ENCODE results near the gene MFAP4. TPM values are rescaled to one million over a fixed set of nuclear protein-coding genes. Genes with fewer than 3 reads are reported as not detected.

Gene MFAP4
- total RNA-seq, 1 experiment from 2014 or later = 4.0 TPM

DNA sequence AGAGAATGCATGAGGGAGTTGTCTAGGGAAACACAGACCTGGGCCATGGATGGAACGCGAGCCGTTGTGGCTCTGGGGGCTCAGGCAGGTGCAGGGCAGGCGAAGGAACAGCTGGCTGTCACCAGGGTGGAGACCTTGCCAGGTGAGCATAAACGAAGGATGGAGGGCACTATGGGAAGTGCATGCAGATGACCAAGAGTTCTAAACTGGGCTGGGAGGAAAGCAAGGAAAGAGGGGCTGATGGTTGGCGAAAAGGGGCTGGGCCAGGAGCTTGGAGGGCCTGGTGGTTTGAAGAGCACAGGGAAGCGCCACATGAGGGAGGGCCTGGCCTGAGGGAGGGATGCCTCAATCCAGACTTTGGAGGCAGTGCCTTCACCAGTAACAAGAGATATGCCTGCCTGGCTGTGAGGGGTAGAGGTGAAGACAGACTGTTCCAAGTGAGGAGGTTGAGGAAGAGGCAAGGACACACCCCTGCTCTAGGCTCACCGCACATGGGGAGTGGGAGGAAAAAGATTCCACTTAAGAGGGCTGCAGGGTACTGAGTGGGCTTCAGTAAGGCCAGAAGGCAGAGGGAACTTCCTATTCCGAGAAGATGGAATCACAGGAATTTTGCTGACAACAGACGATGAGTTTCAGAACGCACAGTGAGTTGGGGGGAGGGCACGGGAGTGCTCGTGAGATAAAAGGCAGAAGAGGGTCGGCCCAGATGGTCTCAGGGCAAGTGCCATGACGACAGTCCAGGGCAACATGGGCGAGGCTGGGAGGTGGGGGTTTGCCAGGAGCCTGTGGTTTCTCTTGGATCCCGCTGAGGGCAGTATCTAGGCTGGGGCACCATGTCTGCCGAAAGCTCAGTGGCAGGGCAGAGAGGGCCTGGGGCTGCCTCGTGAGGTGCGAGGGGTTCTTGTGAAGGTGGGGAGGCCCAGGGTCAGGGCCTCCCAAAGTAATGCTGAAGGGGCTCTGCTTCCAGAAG lies 45.1 kb downstream of the MFAP4 start:
- Mint-ChIP-seq H3K9me3 (no peaks in the 10 kb centered on the region), H3K27me3 (ENCODE audit: low read depth) (no peaks in the 10 kb centered on the region), H3K36me3 (peaks cover 3% of the 10 kb centered on the region; the same call in 1 of the 2 replicates), H3K4me1 (peaks cover 43% of the 10 kb centered on the region), H3K4me3 (no peak overlapping the region), H3K27ac (peak overlapping the region; percentile 22)
- TF ChIP-seq GRHL2 (CRISPR knock-in tag; IDR thresholded peaks at IDR 0.05; ENCODE audit: insufficient replicate concordance, severe bottlenecking) (no peak), ZNF396 (CRISPR knock-in tag; IDR thresholded peaks at IDR 0.05; ENCODE audit: borderline replicate concordance) (no peak), SMAD4 (CRISPR knock-in tag; IDR thresholded peaks at IDR 0.05) (no peak), ZNF423 (CRISPR knock-in tag; IDR thresholded peaks at IDR 0.05) (no peak), ZNF263 (CRISPR knock-in tag; IDR thresholded peaks at IDR 0.05; ENCODE audit: low read depth) (no peak), ZNF121 (CRISPR knock-in tag; IDR thresholded peaks at IDR 0.05) (no peak), MXD4 (CRISPR knock-in tag; IDR thresholded peaks at IDR 0.05; ENCODE audit: borderline replicate concordance) (no peak)
- TF ChIP-seq, protein P1, sequence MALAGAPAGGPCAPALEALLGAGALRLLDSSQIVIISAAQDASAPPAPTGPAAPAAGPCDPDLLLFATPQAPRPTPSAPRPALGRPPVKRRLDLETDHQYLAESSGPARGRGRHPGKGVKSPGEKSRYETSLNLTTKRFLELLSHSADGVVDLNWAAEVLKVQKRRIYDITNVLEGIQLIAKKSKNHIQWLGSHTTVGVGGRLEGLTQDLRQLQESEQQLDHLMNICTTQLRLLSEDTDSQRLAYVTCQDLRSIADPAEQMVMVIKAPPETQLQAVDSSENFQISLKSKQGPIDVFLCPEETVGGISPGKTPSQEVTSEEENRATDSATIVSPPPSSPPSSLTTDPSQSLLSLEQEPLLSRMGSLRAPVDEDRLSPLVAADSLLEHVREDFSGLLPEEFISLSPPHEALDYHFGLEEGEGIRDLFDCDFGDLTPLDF (CRISPR knock-in tag; IDR thresholded peaks at IDR 0.05) = no peak
- TF ChIP-seq, protein P2, sequence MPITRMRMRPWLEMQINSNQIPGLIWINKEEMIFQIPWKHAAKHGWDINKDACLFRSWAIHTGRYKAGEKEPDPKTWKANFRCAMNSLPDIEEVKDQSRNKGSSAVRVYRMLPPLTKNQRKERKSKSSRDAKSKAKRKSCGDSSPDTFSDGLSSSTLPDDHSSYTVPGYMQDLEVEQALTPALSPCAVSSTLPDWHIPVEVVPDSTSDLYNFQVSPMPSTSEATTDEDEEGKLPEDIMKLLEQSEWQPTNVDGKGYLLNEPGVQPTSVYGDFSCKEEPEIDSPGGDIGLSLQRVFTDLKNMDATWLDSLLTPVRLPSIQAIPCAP (CRISPR knock-in tag; IDR thresholded peaks at IDR 0.05) = no peak
- TF ChIP-seq, protein P3, sequence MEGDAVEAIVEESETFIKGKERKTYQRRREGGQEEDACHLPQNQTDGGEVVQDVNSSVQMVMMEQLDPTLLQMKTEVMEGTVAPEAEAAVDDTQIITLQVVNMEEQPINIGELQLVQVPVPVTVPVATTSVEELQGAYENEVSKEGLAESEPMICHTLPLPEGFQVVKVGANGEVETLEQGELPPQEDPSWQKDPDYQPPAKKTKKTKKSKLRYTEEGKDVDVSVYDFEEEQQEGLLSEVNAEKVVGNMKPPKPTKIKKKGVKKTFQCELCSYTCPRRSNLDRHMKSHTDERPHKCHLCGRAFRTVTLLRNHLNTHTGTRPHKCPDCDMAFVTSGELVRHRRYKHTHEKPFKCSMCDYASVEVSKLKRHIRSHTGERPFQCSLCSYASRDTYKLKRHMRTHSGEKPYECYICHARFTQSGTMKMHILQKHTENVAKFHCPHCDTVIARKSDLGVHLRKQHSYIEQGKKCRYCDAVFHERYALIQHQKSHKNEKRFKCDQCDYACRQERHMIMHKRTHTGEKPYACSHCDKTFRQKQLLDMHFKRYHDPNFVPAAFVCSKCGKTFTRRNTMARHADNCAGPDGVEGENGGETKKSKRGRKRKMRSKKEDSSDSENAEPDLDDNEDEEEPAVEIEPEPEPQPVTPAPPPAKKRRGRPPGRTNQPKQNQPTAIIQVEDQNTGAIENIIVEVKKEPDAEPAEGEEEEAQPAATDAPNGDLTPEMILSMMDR (IDR thresholded peaks at IDR 0.05) = no peak
- TF ChIP-seq, protein P4, sequence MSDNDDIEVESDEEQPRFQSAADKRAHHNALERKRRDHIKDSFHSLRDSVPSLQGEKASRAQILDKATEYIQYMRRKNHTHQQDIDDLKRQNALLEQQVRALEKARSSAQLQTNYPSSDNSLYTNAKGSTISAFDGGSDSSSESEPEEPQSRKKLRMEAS (CRISPR knock-in tag; IDR thresholded peaks at IDR 0.05) = no peak
- DNase-seq (ENCODE audit: low spot score) = peak; percentile 11
- ChIA-PET POLR2A (no interaction called here), CTCF (interaction anchor here (0.8 to 5.8 kb wide), 3 partner anchors 20 to 105 kb away, joined by 3 to 58 read pairs (median 4); partner anchors contain the start of gene B9D1)
- no peak for ATAC-seq

DNA sequence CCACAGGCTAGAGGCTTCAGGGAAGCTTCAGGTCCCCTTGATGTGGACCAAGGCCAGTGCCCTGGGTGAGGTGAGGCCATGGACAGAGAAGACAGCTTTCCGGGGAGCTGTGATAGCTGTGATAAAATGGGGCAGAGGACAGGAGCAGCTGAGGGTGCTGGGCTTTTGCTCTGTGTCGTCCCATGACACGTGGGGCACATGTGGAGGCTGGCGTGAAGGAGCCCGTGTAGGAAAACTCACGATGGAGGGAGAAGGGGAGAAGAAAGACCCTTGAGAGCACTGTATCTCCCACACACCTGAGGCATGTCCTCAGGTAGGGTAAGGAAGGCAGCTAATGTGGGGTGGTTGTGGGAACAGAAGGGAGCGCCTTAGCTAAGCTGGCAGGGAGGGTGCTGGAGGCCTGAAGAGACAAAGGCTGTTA lies 45.8 kb downstream of the MFAP4 start:
- POLR2A ChIA-PET = no interaction called here
- Mint-ChIP-seq H3K27me3 (ENCODE audit: low read depth) (no peaks in the 10 kb centered on the region), H3K9me3 (no peaks in the 10 kb centered on the region), H3K36me3 (peaks cover 3% of the 10 kb centered on the region; the same call in 1 of the 2 replicates), H3K4me1 (peaks cover 44% of the 10 kb centered on the region), H3K4me3 (no peak overlapping the region), H3K27ac (peak overlapping the region; percentile 22; the same call in 1 of the 2 replicates)
- ATAC-seq (no peak), DNase-seq (ENCODE audit: low spot score) (peak; percentile 7)
- CTCF ChIA-PET = interaction anchor here (0.8 to 5.8 kb wide), 2 partner anchors 20 to 22 kb away, joined by 4 to 58 read pairs; partner anchors contain the start of gene B9D1
- TF ChIP-seq ATF1 (CRISPR knock-in tag; IDR thresholded peaks at IDR 0.05) (no peak), TP53 (CRISPR knock-in tag; IDR thresholded peaks at IDR 0.05) (no peak), MXD4 (CRISPR knock-in tag; IDR thresholded peaks at IDR 0.05; ENCODE audit: borderline replicate concordance) (no peak), ZNF396 (CRISPR knock-in tag; IDR thresholded peaks at IDR 0.05; ENCODE audit: borderline replicate concordance) (no peak), ZNF138 (CRISPR knock-in tag; conservative IDR thresholded peaks at IDR 0.05) (no peak), PRRX2 (CRISPR knock-in tag; IDR thresholded peaks at IDR 0.05) (no peak), NR2C2 (CRISPR knock-in tag; IDR thresholded peaks at IDR 0.05) (no peak)
- TF ChIP-seq, protein P5, sequence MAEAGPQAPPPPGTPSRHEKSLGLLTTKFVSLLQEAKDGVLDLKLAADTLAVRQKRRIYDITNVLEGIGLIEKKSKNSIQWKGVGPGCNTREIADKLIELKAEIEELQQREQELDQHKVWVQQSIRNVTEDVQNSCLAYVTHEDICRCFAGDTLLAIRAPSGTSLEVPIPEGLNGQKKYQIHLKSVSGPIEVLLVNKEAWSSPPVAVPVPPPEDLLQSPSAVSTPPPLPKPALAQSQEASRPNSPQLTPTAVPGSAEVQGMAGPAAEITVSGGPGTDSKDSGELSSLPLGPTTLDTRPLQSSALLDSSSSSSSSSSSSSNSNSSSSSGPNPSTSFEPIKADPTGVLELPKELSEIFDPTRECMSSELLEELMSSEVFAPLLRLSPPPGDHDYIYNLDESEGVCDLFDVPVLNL (CRISPR knock-in tag; IDR thresholded peaks at IDR 0.05; ENCODE audit: borderline replicate concordance, low read depth) = no peak
- TF ChIP-seq, protein P6, sequence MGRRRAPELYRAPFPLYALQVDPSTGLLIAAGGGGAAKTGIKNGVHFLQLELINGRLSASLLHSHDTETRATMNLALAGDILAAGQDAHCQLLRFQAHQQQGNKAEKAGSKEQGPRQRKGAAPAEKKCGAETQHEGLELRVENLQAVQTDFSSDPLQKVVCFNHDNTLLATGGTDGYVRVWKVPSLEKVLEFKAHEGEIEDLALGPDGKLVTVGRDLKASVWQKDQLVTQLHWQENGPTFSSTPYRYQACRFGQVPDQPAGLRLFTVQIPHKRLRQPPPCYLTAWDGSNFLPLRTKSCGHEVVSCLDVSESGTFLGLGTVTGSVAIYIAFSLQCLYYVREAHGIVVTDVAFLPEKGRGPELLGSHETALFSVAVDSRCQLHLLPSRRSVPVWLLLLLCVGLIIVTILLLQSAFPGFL (CRISPR knock-in tag; IDR thresholded peaks at IDR 0.05; ENCODE audit: borderline replicate concordance) = no peak
- TF ChIP-seq, protein P7, sequence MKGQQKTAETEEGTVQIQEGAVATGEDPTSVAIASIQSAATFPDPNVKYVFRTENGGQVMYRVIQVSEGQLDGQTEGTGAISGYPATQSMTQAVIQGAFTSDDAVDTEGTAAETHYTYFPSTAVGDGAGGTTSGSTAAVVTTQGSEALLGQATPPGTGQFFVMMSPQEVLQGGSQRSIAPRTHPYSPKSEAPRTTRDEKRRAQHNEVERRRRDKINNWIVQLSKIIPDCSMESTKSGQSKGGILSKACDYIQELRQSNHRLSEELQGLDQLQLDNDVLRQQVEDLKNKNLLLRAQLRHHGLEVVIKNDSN (CRISPR knock-in tag; IDR thresholded peaks at IDR 0.05) = no peak
- TF ChIP-seq, protein P8, sequence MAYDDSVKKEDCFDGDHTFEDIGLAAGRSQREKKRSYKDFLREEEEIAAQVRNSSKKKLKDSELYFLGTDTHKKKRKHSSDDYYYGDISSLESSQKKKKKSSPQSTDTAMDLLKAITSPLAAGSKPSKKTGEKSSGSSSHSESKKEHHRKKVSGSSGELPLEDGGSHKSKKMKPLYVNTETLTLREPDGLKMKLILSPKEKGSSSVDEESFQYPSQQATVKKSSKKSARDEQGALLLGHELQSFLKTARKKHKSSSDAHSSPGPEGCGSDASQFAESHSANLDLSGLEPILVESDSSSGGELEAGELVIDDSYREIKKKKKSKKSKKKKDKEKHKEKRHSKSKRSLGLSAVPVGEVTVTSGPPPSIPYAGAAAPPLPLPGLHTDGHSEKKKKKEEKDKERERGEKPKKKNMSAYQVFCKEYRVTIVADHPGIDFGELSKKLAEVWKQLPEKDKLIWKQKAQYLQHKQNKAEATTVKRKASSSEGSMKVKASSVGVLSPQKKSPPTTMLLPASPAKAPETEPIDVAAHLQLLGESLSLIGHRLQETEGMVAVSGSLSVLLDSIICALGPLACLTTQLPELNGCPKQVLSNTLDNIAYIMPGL (CRISPR knock-in tag; IDR thresholded peaks at IDR 0.05) = no peak
- TF ChIP-seq, protein P9, sequence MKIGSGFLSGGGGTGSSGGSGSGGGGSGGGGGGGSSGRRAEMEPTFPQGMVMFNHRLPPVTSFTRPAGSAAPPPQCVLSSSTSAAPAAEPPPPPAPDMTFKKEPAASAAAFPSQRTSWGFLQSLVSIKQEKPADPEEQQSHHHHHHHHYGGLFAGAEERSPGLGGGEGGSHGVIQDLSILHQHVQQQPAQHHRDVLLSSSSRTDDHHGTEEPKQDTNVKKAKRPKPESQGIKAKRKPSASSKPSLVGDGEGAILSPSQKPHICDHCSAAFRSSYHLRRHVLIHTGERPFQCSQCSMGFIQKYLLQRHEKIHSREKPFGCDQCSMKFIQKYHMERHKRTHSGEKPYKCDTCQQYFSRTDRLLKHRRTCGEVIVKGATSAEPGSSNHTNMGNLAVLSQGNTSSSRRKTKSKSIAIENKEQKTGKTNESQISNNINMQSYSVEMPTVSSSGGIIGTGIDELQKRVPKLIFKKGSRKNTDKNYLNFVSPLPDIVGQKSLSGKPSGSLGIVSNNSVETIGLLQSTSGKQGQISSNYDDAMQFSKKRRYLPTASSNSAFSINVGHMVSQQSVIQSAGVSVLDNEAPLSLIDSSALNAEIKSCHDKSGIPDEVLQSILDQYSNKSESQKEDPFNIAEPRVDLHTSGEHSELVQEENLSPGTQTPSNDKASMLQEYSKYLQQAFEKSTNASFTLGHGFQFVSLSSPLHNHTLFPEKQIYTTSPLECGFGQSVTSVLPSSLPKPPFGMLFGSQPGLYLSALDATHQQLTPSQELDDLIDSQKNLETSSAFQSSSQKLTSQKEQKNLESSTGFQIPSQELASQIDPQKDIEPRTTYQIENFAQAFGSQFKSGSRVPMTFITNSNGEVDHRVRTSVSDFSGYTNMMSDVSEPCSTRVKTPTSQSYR (CRISPR knock-in tag; IDR thresholded peaks at IDR 0.05) = no peak
